ENCODE data around the gene ZNF827.
A peak's percentile ranks its signal among the peaks of the same experiment; 100 is the strongest.

ZNF827 gene

GRCh38 chr4:145883101-145883694 is 55.4 kb downstream of the ZNF827 start:
- Mint-ChIP-seq H3K27me3 (no peaks in the 10 kb centered on the region), H3K36me3 (peaks cover 42% of the 10 kb centered on the region), H3K4me3 (no peak overlapping the region), H3K27ac (no peak overlapping the region), H3K9me3 (no peaks in the 10 kb centered on the region), H3K4me1 (peaks cover 20% of the 10 kb centered on the region)

GRCh38 chr4:145882604-145883003 is 56.0 kb downstream of the ZNF827 start:
- Mint-ChIP-seq H3K27me3 (no peaks in the 10 kb centered on the region), H3K4me3 (no peak overlapping the region), H3K4me1 (peaks cover 20% of the 10 kb centered on the region), H3K27ac (no peak overlapping the region), H3K9me3 (no peaks in the 10 kb centered on the region), H3K36me3 (peaks cover 46% of the 10 kb centered on the region)

- Mint-ChIP-seq H3K27me3 (no peaks in the 10 kb centered on the region), H3K9me3 (no peaks in the 10 kb centered on the region), H3K4me1 (peaks cover 20% of the 10 kb centered on the region), H3K27ac (no peak overlapping the region), H3K36me3 (peaks cover 50% of the 10 kb centered on the region), H3K4me3 (no peak overlapping the region)
These were observed 56.6 kb downstream of the ZNF827 start for GRCh38 chr4:145881989-145882388.

- Mint-ChIP-seq H3K27me3 (no peaks in the 10 kb centered on the region), H3K36me3 (peaks cover 51% of the 10 kb centered on the region), H3K4me3 (no peak overlapping the region), H3K27ac (no peak overlapping the region), H3K9me3 (no peaks in the 10 kb centered on the region), H3K4me1 (peaks cover 20% of the 10 kb centered on the region)
These were observed 57.0 kb downstream of the ZNF827 start for GRCh38 chr4:145881576-145881975.

- peak overlapping the region; percentile 80 for H3K27ac Mint-ChIP-seq
- H3K9me3 Mint-ChIP-seq, result no peaks in the 10 kb centered on the region
- no peaks in the 10 kb centered on the region for H3K27me3 Mint-ChIP-seq
- no peak overlapping the region for H3K4me3 Mint-ChIP-seq
- peaks cover 46% of the 10 kb centered on the region for H3K36me3 Mint-ChIP-seq
- H3K4me1 Mint-ChIP-seq, result peaks cover 20% of the 10 kb centered on the region
These were observed 58.2 kb downstream of the ZNF827 start for GRCh38 chr4:145880355-145880960.

- H3K4me1 Mint-ChIP-seq, result peaks cover 20% of the 10 kb centered on the region
These were observed 59.0 kb downstream of the ZNF827 start for GRCh38 chr4:145879598-145879997.

GRCh38 chr4:145878501-145879435 is 59.9 kb downstream of the ZNF827 start:
- Mint-ChIP-seq H3K4me3 (no peak overlapping the region), H3K27me3 (no peaks in the 10 kb centered on the region), H3K27ac (no peak overlapping the region), H3K36me3 (peaks cover 37% of the 10 kb centered on the region), H3K4me1 (peaks cover 20% of the 10 kb centered on the region), H3K9me3 (no peaks in the 10 kb centered on the region)

More at GRCh38 chr4:145879598-145879997, 59.0 kb downstream of the ZNF827 start:
- Mint-ChIP-seq H3K9me3 (no peaks in the 10 kb centered on the region), H3K36me3 (peaks cover 41% of the 10 kb centered on the region), H3K27ac (no peak overlapping the region), H3K27me3 (no peaks in the 10 kb centered on the region), H3K4me3 (no peak overlapping the region)

- Mint-ChIP-seq H3K4me1 (peaks cover 12% of the 10 kb centered on the region), H3K36me3 (peaks cover 33% of the 10 kb centered on the region), H3K27me3 (no peaks in the 10 kb centered on the region), H3K9me3 (no peaks in the 10 kb centered on the region), H3K4me3 (no peak overlapping the region), H3K27ac (no peak overlapping the region)
These were observed 62.0 kb downstream of the ZNF827 start for GRCh38 chr4:145876531-145877180.

GRCh38 chr4:145873901-145874300 is 64.7 kb downstream of the ZNF827 start:
- Mint-ChIP-seq H3K36me3 (peaks cover 26% of the 10 kb centered on the region), H3K4me3 (no peak overlapping the region), H3K27ac (no peak overlapping the region), H3K4me1 (peaks cover 15% of the 10 kb centered on the region), H3K9me3 (no peaks in the 10 kb centered on the region), H3K27me3 (no peaks in the 10 kb centered on the region)

- Mint-ChIP-seq H3K4me3 (no peak overlapping the region), H3K4me1 (peaks cover 15% of the 10 kb centered on the region), H3K36me3 (peaks cover 15% of the 10 kb centered on the region), H3K27ac (no peak overlapping the region), H3K9me3 (no peaks in the 10 kb centered on the region), H3K27me3 (no peaks in the 10 kb centered on the region)
These were observed 67.4 kb downstream of the ZNF827 start for GRCh38 chr4:145871209-145871608.

GRCh38 chr4:145870155-145871020 is 68.2 kb downstream of the ZNF827 start:
- Mint-ChIP-seq H3K27me3 (no peaks in the 10 kb centered on the region), H3K4me1 (peaks cover 15% of the 10 kb centered on the region), H3K36me3 (peaks cover 15% of the 10 kb centered on the region), H3K9me3 (no peaks in the 10 kb centered on the region), H3K27ac (peak overlapping the region; percentile 80), H3K4me3 (no peak overlapping the region)

- Mint-ChIP-seq H3K4me1 (peaks cover 15% of the 10 kb centered on the region), H3K27me3 (no peaks in the 10 kb centered on the region), H3K4me3 (no peak overlapping the region), H3K9me3 (no peaks in the 10 kb centered on the region), H3K27ac (peak overlapping the region; percentile 46), H3K36me3 (peaks cover 15% of the 10 kb centered on the region)
These were observed 69.8 kb downstream of the ZNF827 start for GRCh38 chr4:145868637-145869409.

- Mint-ChIP-seq H3K36me3 (peaks cover 16% of the 10 kb centered on the region), H3K4me1 (peaks cover 24% of the 10 kb centered on the region), H3K4me3 (no peak overlapping the region), H3K9me3 (no peaks in the 10 kb centered on the region), H3K27me3 (no peaks in the 10 kb centered on the region), H3K27ac (no peak overlapping the region)
These were observed 71.2 kb downstream of the ZNF827 start for GRCh38 chr4:145867406-145867805.

- peaks cover 14% of the 10 kb centered on the region for H3K36me3 Mint-ChIP-seq
- no peaks in the 10 kb centered on the region for H3K9me3 Mint-ChIP-seq
- H3K4me3 Mint-ChIP-seq, result no peak overlapping the region
- peaks cover 21% of the 10 kb centered on the region for H3K4me1 Mint-ChIP-seq
- no peaks in the 10 kb centered on the region for H3K27me3 Mint-ChIP-seq
- no peak overlapping the region for H3K27ac Mint-ChIP-seq
These were observed 71.6 kb downstream of the ZNF827 start for GRCh38 chr4:145866991-145867390.

Measured in activated naive CD4-positive, alpha-beta T cell treated with anti-CD3 and anti-CD28 coated beads, Interleukin-2, amount 50 U/mL, for 24 hours (primary cell).